ENCODE results near the gene SIM1. TPM values are rescaled to one million over a fixed set of nuclear protein-coding genes. Genes with fewer than 3 reads are reported as not detected.

Gene SIM1
- total RNA-seq, 1 donor: 0.36 TPM

DNA sequence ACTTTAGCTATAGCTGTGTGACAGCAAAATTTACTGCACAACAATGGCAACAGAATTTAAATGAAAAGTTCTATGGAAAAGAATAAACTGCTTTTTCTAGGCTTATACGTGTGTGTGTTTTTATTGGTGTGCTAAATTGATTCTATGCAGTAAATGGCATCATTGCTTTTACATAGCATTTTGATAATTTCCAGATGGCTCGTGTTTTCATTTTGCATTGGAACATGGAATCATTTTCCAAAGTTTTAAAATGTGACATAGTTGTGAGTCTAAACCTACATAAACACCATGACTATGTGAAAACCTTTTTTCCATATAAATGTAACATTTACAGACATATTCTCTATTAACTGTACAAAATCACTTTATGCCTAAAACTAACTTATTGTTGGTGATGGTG lies 127.8 kb downstream of the SIM1 start:
- Histone ChIP-seq H3K9me3 (ENCODE audit: low read depth, low read length) (no peaks in the 10 kb centered on the region), H2AFZ (ENCODE audit: low read length) (no peak overlapping the region), H3K4me3 (ENCODE audit: insufficient read depth, low read length) (no peak overlapping the region), H4K20me1 (ENCODE audit: insufficient read depth, low read length) (no peaks in the 10 kb centered on the region), H3K27ac (ENCODE audit: low read depth, low read length) (no peak overlapping the region), H3K4me1 (ENCODE audit: insufficient read depth, low read length) (peaks cover 4% of the 10 kb centered on the region), H3K36me3 (ENCODE audit: insufficient read depth, low read length) (no peaks in the 10 kb centered on the region), H3K79me2 (ENCODE audit: insufficient read depth, low read length) (no peaks in the 10 kb centered on the region), H3K27me3 (ENCODE audit: insufficient read depth, low read length) (no peaks in the 10 kb centered on the region), H3K4me2 (ENCODE audit: insufficient read depth, low read length) (no peak overlapping the region)
- TF ChIP-seq, protein P1, sequence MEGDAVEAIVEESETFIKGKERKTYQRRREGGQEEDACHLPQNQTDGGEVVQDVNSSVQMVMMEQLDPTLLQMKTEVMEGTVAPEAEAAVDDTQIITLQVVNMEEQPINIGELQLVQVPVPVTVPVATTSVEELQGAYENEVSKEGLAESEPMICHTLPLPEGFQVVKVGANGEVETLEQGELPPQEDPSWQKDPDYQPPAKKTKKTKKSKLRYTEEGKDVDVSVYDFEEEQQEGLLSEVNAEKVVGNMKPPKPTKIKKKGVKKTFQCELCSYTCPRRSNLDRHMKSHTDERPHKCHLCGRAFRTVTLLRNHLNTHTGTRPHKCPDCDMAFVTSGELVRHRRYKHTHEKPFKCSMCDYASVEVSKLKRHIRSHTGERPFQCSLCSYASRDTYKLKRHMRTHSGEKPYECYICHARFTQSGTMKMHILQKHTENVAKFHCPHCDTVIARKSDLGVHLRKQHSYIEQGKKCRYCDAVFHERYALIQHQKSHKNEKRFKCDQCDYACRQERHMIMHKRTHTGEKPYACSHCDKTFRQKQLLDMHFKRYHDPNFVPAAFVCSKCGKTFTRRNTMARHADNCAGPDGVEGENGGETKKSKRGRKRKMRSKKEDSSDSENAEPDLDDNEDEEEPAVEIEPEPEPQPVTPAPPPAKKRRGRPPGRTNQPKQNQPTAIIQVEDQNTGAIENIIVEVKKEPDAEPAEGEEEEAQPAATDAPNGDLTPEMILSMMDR (IDR thresholded peaks at IDR 0.05; ENCODE audit: extremely low read depth, low read depth, low read length): no peak
- no peak for DNase-seq (ENCODE audit: insufficient read length, low spot score, missing footprints)

DNA sequence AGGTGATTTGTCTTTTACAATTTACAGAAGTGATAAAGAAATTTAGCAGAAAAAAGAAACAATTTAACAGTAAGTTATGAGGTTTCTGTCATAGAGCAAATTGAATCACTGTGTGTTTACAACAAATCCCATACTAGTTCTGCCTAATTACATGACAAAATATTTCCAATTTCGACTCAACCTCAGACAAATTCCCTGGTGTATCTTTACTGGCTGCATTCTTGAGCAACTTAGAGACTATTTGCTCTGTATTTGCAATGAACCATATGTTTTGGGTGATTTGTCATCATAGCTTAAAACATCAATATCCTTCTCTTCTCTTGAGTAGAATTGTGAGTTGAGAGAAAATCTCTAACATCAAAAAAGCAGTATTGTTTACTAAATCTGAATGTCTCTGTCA lies 128.7 kb downstream of the SIM1 start:
- Histone ChIP-seq H3K9me3 (ENCODE audit: low read depth, low read length) (no peaks in the 10 kb centered on the region), H4K20me1 (ENCODE audit: insufficient read depth, low read length) (no peaks in the 10 kb centered on the region), H3K4me3 (ENCODE audit: insufficient read depth, low read length) (no peak overlapping the region), H3K27ac (ENCODE audit: low read depth, low read length) (no peak overlapping the region), H3K4me1 (ENCODE audit: insufficient read depth, low read length) (peaks cover 4% of the 10 kb centered on the region), H3K4me2 (ENCODE audit: insufficient read depth, low read length) (no peak overlapping the region), H3K36me3 (ENCODE audit: insufficient read depth, low read length) (no peaks in the 10 kb centered on the region), H3K27me3 (ENCODE audit: insufficient read depth, low read length) (no peaks in the 10 kb centered on the region), H3K79me2 (ENCODE audit: insufficient read depth, low read length) (no peaks in the 10 kb centered on the region), H2AFZ (ENCODE audit: low read length) (no peak overlapping the region)
- TF ChIP-seq, protein P1 (IDR thresholded peaks at IDR 0.05; ENCODE audit: extremely low read depth, low read depth, low read length): no peak
- DNase-seq (ENCODE audit: insufficient read length, low spot score, missing footprints): no peak
